GM19324 (cell line): ENCODE data around the gene CEBPE.

ENCODE experiments used
- ATAC-seq: cut with Tn5 transposase; IDR thresholded peaks from one replicate; pipeline ENCODE4 v1.9.1; 2021; ENCODE audit warnings: mild to moderate bottlenecking, moderate library complexity; ENCODE audit not compliant: unreplicated experiment, low FRiP score

Gene CEBPE

GRCh38 chr14:23145794-23146350 lies 26.8 kb upstream of the CEBPE start:
- no peak for ATAC-seq

- no peak for ATAC-seq
Measured at GRCh38 chr14:23143911-23144310, 24.9 kb upstream of the CEBPE start.

- no peak for ATAC-seq
Measured at GRCh38 chr14:23142826-23143225, 23.8 kb upstream of the CEBPE start.

- ATAC-seq = no peak
Measured at GRCh38 chr14:23141706-23142444, 22.8 kb upstream of the CEBPE start.

- no peak for ATAC-seq
Measured at GRCh38 chr14:23140371-23140770, 21.3 kb upstream of the CEBPE start.

GRCh38 chr14:23139874-23140273 lies 20.8 kb upstream of the CEBPE start:
- ATAC-seq = no peak

- ATAC-seq = no peak
Measured at GRCh38 chr14:23137813-23138535, 18.9 kb upstream of the CEBPE start.

- no peak for ATAC-seq
Measured at GRCh38 chr14:23137192-23137812, 18.2 kb upstream of the CEBPE start.

- no peak for ATAC-seq
Measured at GRCh38 chr14:23136566-23137133, 17.6 kb upstream of the CEBPE start.

- no peak for ATAC-seq
Measured at GRCh38 chr14:23132970-23133369, 13.9 kb upstream of the CEBPE start.

- no peak for ATAC-seq
Measured at GRCh38 chr14:23131482-23131881, 12.4 kb upstream of the CEBPE start.

GRCh38 chr14:23130871-23131270 lies 11.8 kb upstream of the CEBPE start:
- no peak for ATAC-seq

GRCh38 chr14:23129759-23130316 lies 10.8 kb upstream of the CEBPE start:
- no peak for ATAC-seq

- ATAC-seq = no peak
Measured at GRCh38 chr14:23128969-23129758, 10.1 kb upstream of the CEBPE start.

- ATAC-seq = no peak
Measured at GRCh38 chr14:23127861-23128260, 8.8 kb upstream of the CEBPE start.

GRCh38 chr14:23126548-23127278 lies 7.7 kb upstream of the CEBPE start:
- ATAC-seq = no peak

- no peak for ATAC-seq
Measured at GRCh38 chr14:23125933-23126524, 7.0 kb upstream of the CEBPE start.

- ATAC-seq = no peak
Measured at GRCh38 chr14:23125011-23125410, 6.0 kb upstream of the CEBPE start.
